ENCODE results near the gene CAMKK1. TPM values are rescaled to one million over a fixed set of nuclear protein-coding genes. Genes with fewer than 3 reads are reported as not detected.

Gene CAMKK1
- polyA plus RNA-seq, 1 experiment: 2.8 TPM

DNA sequence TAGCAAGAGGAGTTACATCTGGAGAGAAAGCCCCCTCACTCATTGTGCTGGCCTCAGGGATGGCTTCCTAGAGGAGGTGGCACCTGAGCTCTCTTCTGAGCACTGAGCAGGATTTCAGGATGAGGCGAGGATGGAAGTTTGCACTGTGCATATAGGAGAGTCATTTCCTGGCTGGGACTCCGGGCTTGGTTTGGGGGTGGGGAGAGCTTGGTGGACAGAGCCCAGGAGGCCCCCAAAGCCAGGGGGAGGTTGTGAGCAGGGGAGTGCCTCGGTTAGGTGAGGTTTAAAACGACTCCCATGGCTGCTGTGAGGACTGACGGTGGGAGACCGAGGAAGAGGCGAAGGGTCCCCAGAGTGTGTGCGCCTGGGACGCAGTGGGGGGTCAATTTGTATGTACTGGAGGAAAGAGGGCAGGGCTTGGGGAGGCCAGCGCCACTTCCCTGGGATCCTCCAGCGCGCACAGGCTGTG is 1.2 kb downstream of the CAMKK1 start:
- Histone ChIP-seq H3K9me3 (ENCODE audit: control insufficient read depth, insufficient read depth, low read length) (no peaks in the 10 kb centered on the region; the same call in 1 of the 2 replicates), H3K27ac (ENCODE audit: low read depth, low read length) (no peak overlapping the region), H3K4me3 (ENCODE audit: low read depth, low read length) (peak overlapping the region; percentile 68), H3K27me3 (ENCODE audit: control insufficient read depth, insufficient read depth, low read length) (no peaks in the 10 kb centered on the region)
- TF ChIP-seq, protein P1, sequence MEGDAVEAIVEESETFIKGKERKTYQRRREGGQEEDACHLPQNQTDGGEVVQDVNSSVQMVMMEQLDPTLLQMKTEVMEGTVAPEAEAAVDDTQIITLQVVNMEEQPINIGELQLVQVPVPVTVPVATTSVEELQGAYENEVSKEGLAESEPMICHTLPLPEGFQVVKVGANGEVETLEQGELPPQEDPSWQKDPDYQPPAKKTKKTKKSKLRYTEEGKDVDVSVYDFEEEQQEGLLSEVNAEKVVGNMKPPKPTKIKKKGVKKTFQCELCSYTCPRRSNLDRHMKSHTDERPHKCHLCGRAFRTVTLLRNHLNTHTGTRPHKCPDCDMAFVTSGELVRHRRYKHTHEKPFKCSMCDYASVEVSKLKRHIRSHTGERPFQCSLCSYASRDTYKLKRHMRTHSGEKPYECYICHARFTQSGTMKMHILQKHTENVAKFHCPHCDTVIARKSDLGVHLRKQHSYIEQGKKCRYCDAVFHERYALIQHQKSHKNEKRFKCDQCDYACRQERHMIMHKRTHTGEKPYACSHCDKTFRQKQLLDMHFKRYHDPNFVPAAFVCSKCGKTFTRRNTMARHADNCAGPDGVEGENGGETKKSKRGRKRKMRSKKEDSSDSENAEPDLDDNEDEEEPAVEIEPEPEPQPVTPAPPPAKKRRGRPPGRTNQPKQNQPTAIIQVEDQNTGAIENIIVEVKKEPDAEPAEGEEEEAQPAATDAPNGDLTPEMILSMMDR (IDR thresholded peaks at IDR 0.05; ENCODE audit: low read depth, low read length): no peak
- ChIA-PET CTCF (interaction anchor here (2.6 to 2.7 kb wide), 2 partner anchors 22 to 154 kb away, joined by 8 to 12 read pairs; no protein-coding TSS in a partner anchor), POLR2A (interaction anchor here (0.7 to 1.1 kb wide), 2 partner anchors 47 to 104 kb away, joined by 3 read pairs; no protein-coding TSS in a partner anchor)
- DNase-seq (ENCODE audit: low read depth, low spot score): no peak

DNA sequence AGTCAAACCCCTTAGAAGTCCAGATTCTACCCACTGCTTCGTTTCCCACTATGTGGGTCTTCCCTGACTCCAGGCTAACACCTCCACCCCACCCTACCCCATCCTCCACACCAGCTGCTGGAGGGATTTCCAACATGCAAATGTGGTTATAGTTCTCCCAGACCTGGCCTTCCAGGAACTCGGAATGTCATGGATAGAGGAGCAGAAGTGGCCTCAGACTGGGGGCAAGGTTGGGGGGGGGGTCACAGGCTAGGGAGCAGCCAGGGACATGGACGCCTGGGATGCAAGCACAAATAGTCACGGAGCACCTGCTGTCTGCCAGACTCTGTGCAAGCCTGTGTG is 2.0 kb downstream of the CAMKK1 start:
- H3K9me3 ChIP-seq (ENCODE audit: control insufficient read depth, insufficient read depth, low read length): no peaks in the 10 kb centered on the region; the same call in 1 of the 2 replicates
- H3K4me3 ChIP-seq (ENCODE audit: low read depth, low read length): no peak overlapping the region
- DNase-seq (ENCODE audit: low read depth, low spot score): no peak
- POLR2A ChIA-PET: interaction anchor here (0.6 to 1.1 kb wide), 3 partner anchors 12 to 74 kb away, joined by 3 read pairs; no protein-coding TSS in a partner anchor
- H3K27me3 ChIP-seq (ENCODE audit: control insufficient read depth, insufficient read depth, low read length): no peaks in the 10 kb centered on the region
- CTCF ChIA-PET: interaction anchor here (1.3 to 2.7 kb wide), 3 partner anchors 23 to 153 kb away, joined by 4 to 12 read pairs (median 8); no protein-coding TSS in a partner anchor
- TF ChIP-seq, protein P1 (IDR thresholded peaks at IDR 0.05; ENCODE audit: low read depth, low read length): no peak
- H3K27ac ChIP-seq (ENCODE audit: low read depth, low read length): peak overlapping the region; percentile 81

DNA sequence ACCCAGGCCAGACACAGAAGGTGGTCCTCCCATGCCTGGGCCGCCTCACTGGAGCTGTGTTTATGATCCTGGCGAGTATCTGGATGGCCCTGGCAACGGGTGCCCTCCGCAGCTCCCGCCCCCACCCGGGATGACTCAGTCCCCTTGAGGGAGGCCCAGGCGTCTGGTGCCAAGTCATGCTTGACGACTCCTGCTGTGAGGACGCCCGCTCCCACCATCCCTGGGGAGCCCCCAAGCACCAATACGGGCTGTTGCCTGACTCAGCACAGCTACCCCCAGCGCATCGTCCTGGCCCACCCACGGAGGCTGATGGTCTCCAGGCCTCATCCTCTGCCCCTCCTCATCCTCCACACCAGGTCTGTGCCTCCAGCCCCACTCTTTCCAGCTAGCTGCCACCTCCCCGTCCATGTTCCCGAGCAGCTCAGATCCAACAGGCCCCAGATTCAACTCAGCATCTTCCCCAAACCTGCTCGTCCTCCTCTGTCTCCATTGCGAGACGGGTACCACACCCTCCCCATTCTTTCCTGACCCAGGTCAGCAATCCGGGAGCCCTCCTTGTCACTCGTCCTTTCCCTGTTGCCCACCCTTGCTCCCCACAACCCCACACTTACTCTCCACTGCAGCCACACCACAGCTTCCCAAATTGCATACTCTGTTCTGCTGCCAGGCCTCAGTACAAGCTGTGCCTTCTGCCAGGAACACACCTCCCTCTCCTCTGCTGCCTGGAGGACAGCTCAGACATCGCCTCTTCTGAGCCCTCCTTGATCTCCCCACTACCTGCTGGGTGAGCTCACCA is 2.6 kb downstream of the CAMKK1 start:
- POLR2A ChIA-PET: interaction anchor here (0.6 to 1.4 kb wide), 5 partner anchors 12 to 75 kb away, joined by 3 to 5 read pairs (median 3); partner anchors contain the start of gene NCBP3
- no peaks in the 10 kb centered on the region; the same call in 1 of the 2 replicates for H3K9me3 ChIP-seq (ENCODE audit: control insufficient read depth, insufficient read depth, low read length)
- H3K27ac ChIP-seq (ENCODE audit: low read depth, low read length): peak overlapping the region; percentile 81
- CTCF ChIA-PET: interaction anchor here (1.0 to 2.7 kb wide), 4 partner anchors 23 to 184 kb away, joined by 4 to 12 read pairs (median 6); no protein-coding TSS in a partner anchor
- peak; percentile 37 for DNase-seq (ENCODE audit: low read depth, low spot score)
- H3K4me3 ChIP-seq (ENCODE audit: low read depth, low read length): peak overlapping the region; percentile 13; the same call in 1 of the 2 replicates
- TF ChIP-seq, protein P1 (IDR thresholded peaks at IDR 0.05; ENCODE audit: low read depth, low read length): no peak
- no peaks in the 10 kb centered on the region for H3K27me3 ChIP-seq (ENCODE audit: control insufficient read depth, insufficient read depth, low read length)

DNA sequence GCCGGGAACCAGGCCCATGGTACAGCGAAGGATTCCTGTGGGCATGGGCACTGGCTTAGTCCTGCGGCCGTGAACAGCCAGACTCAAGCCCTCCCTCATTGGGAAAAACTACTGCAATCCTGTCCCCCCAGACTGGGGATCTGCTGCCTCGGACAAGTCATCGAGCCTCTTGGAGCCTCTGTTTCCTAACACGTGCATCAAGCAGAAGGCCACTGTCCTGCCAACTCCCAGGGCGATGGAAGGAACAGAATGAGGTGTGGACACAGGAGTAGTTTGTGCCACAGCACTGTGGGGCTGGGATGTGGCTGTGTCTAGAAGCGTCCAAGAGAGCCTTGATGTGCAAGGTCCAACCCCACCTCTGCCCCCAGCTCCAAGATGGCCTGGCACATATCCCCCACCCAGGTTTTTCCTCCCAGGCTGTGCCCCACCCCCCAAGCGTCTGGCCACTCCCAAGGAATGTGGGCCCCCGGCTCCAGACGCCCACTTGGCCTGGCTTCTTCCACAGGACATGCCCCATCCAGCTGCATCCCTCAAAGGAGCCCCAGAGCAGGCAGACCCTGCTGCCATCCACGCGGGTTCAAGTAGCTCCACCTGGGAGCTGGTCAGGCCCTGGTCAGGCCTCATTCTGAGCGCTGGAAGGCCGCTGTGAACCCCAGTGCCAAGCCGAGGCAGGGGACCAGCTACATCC is 3.4 kb downstream of the CAMKK1 start:
- no peaks in the 10 kb centered on the region for H3K27me3 ChIP-seq (ENCODE audit: control insufficient read depth, insufficient read depth, low read length)
- DNase-seq (ENCODE audit: low read depth, low spot score): no peak
- CTCF ChIA-PET: interaction anchor here (1.0 to 2.7 kb wide), 5 partner anchors 24 to 185 kb away, joined by 4 to 12 read pairs (median 6); no protein-coding TSS in a partner anchor
- POLR2A ChIA-PET: interaction anchor here (0.6 to 1.4 kb wide), 3 partner anchors 24 to 44 kb away, joined by 3 to 5 read pairs (median 3); partner anchors contain the start of gene NCBP3
- peak overlapping the region; percentile 92 for H3K27ac ChIP-seq (ENCODE audit: low read depth, low read length)
- TF ChIP-seq, protein P1 (IDR thresholded peaks at IDR 0.05; ENCODE audit: low read depth, low read length): no peak
- H3K9me3 ChIP-seq (ENCODE audit: control insufficient read depth, insufficient read depth, low read length): no peaks in the 10 kb centered on the region; the same call in 1 of the 2 replicates
- peak overlapping the region; percentile 7; the same call in 1 of the 2 replicates for H3K4me3 ChIP-seq (ENCODE audit: low read depth, low read length)

Measured in AG04450 (cell line).